ENCODE data around the gene MED25. TPM values are rescaled to one million over a fixed set of nuclear protein-coding genes. Genes with fewer than 3 reads are reported as not detected.
A peak's percentile ranks its signal among the peaks of the same experiment; 100 is the strongest.

Gene MED25
- polyA plus RNA-seq, 4 donors: 26.7 to 58.7 (median 41.2) TPM

- DNase-seq: no peak
- H3K9me3 ChIP-seq (ENCODE audit: control insufficient read depth in 2 of 2, insufficient read depth in 1 of 2, low read depth in 1 of 2, low read length in 1 of 2): peaks cover 0 to 11% of the 10 kb centered on the region in 2 donors
- H3K4me1 ChIP-seq (ENCODE audit: control insufficient read depth in 3 of 3, insufficient read depth in 2 of 3, low read depth in 1 of 3, low read length in 2 of 3): no peaks in the 10 kb centered on the region
- H3K4me3 ChIP-seq (ENCODE audit: low read depth in 1 of 3, low read length in 3 of 3): no peak overlapping the region
- peaks cover 0 to 22% (median 0%) of the 10 kb centered on the region in 3 donors for H3K36me3 ChIP-seq (ENCODE audit: control insufficient read depth in 3 of 3, insufficient read depth in 2 of 3, low read depth in 1 of 3, low read length in 3 of 3)
- H3K27me3 ChIP-seq (ENCODE audit: control insufficient read depth in 3 of 3, insufficient read depth in 3 of 3, low read length in 3 of 3): no peaks in the 10 kb centered on the region
- no peak overlapping the region for H3K27ac ChIP-seq (ENCODE audit: low read depth in 1 of 3, low read length in 2 of 3)
- 81 to 83% (median 82%) methylated on average over 18 of the region's 18 CpGs for WGBS, 3 donors
- no peak for FAIRE-seq
These were observed 26.3 kb downstream of the MED25 start for GRCh38 chr19:49844138-49845095.

GRCh38 chr19:49845414-49845813, 27.3 kb downstream of the MED25 start:
- 56 to 69% (median 65%) methylated on average over 3 of the region's 3 CpGs for WGBS, 3 donors
- H3K27me3 ChIP-seq (ENCODE audit: control insufficient read depth in 3 of 3, insufficient read depth in 3 of 3, low read length in 3 of 3): no peaks in the 10 kb centered on the region
- H3K4me1 ChIP-seq (ENCODE audit: control insufficient read depth in 3 of 3, insufficient read depth in 2 of 3, low read depth in 1 of 3, low read length in 2 of 3): peaks cover 0 to 4% (median 0%) of the 10 kb centered on the region in 3 donors
- no peak overlapping the region for H3K27ac ChIP-seq (ENCODE audit: low read depth in 1 of 3, low read length in 2 of 3)
- DNase-seq (no peak), FAIRE-seq (no peak)
- H3K36me3 ChIP-seq (ENCODE audit: control insufficient read depth in 3 of 3, insufficient read depth in 2 of 3, low read depth in 1 of 3, low read length in 3 of 3): peaks cover 0 to 16% (median 0%) of the 10 kb centered on the region in 3 donors
- H3K4me3 ChIP-seq (ENCODE audit: low read depth in 1 of 3, low read length in 3 of 3): no peak overlapping the region
- H3K9me3 ChIP-seq (ENCODE audit: control insufficient read depth in 2 of 2, insufficient read depth in 1 of 2, low read depth in 1 of 2, low read length in 1 of 2): peaks cover 0 to 18% of the 10 kb centered on the region in 2 donors

GRCh38 chr19:49846408-49846807, 28.3 kb downstream of the MED25 start:
- Histone ChIP-seq H3K36me3 (ENCODE audit: control insufficient read depth in 3 of 3, insufficient read depth in 2 of 3, low read depth in 1 of 3, low read length in 3 of 3) (peaks cover 0 to 7% (median 0%) of the 10 kb centered on the region in 3 donors), H3K27ac (ENCODE audit: low read depth in 1 of 3, low read length in 2 of 3) (no peak overlapping the region), H3K27me3 (ENCODE audit: control insufficient read depth in 3 of 3, insufficient read depth in 3 of 3, low read length in 3 of 3) (no peaks in the 10 kb centered on the region), H3K9me3 (ENCODE audit: control insufficient read depth in 2 of 2, insufficient read depth in 1 of 2, low read depth in 1 of 2, low read length in 1 of 2) (peaks cover 0 to 18% of the 10 kb centered on the region in 2 donors), H3K4me3 (ENCODE audit: low read depth in 1 of 3, low read length in 3 of 3) (no peak overlapping the region), H3K4me1 (ENCODE audit: control insufficient read depth in 3 of 3, insufficient read depth in 2 of 3, low read depth in 1 of 3, low read length in 2 of 3) (peaks cover 0 to 4% (median 0%) of the 10 kb centered on the region in 3 donors)
- WGBS, 3 donors: 72 to 82% (median 77%) methylated on average over 5 of the region's 5 CpGs
- no peak for DNase-seq
- FAIRE-seq: no peak

- FAIRE-seq (no peak), DNase-seq (peak in 1 of 2 donors; percentile 25)
- Histone ChIP-seq H3K27me3 (ENCODE audit: control insufficient read depth in 3 of 3, insufficient read depth in 3 of 3, low read length in 3 of 3) (no peaks in the 10 kb centered on the region), H3K4me3 (ENCODE audit: low read depth in 1 of 3, low read length in 3 of 3) (no peak overlapping the region), H3K27ac (ENCODE audit: low read depth in 1 of 3, low read length in 2 of 3) (no peak overlapping the region), H3K9me3 (ENCODE audit: control insufficient read depth in 2 of 2, insufficient read depth in 1 of 2, low read depth in 1 of 2, low read length in 1 of 2) (peaks cover 0 to 18% of the 10 kb centered on the region in 2 donors), H3K4me1 (ENCODE audit: control insufficient read depth in 3 of 3, insufficient read depth in 2 of 3, low read depth in 1 of 3, low read length in 2 of 3) (peaks cover 0 to 15% (median 0%) of the 10 kb centered on the region in 3 donors), H3K36me3 (ENCODE audit: control insufficient read depth in 3 of 3, insufficient read depth in 2 of 3, low read depth in 1 of 3, low read length in 3 of 3) (peaks cover 0 to 5% (median 0%) of the 10 kb centered on the region in 3 donors)
- 76 to 87% (median 84%) methylated on average over 10 of the region's 10 CpGs for WGBS, 3 donors
These were observed 29.9 kb downstream of the MED25 start for GRCh38 chr19:49847731-49848696.

DNA sequence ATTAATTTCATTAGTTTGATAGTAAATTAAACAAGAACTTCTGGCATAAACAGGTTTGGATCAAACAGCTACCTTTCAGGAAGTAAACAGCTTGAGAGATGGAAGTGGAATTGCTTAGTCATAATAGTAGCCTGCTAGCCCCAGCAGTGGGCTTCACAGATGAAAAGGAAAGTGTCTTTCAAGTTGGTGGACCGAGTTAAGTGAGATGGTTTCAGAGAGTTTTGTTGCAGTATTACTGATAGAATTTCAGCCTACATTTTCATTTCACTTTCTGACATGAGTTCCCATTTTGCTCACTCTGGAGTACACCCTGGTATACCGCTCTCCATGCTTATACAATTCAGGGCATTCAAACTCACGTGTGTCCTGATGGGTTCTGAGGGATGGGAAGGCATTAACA, 30.8 kb downstream of the MED25 start:
- H3K27me3 ChIP-seq (ENCODE audit: control insufficient read depth in 3 of 3, insufficient read depth in 3 of 3, low read length in 3 of 3): no peaks in the 10 kb centered on the region
- H3K27ac ChIP-seq (ENCODE audit: low read depth in 1 of 3, low read length in 2 of 3): no peak overlapping the region
- H3K36me3 ChIP-seq (ENCODE audit: control insufficient read depth in 3 of 3, insufficient read depth in 2 of 3, low read depth in 1 of 3, low read length in 3 of 3): peaks cover 0 to 8% (median 0%) of the 10 kb centered on the region in 3 donors
- no peak for DNase-seq
- 61 to 83% (median 78%) methylated on average over 3 of the region's 3 CpGs for WGBS, 3 donors
- H3K4me3 ChIP-seq (ENCODE audit: low read depth in 1 of 3, low read length in 3 of 3): no peak overlapping the region
- no peak for FAIRE-seq
- H3K4me1 ChIP-seq (ENCODE audit: control insufficient read depth in 3 of 3, insufficient read depth in 2 of 3, low read depth in 1 of 3, low read length in 2 of 3): peaks cover 0 to 20% (median 0%) of the 10 kb centered on the region in 3 donors
- peaks cover 0 to 18% of the 10 kb centered on the region in 2 donors for H3K9me3 ChIP-seq (ENCODE audit: control insufficient read depth in 2 of 2, insufficient read depth in 1 of 2, low read depth in 1 of 2, low read length in 1 of 2)

DNA sequence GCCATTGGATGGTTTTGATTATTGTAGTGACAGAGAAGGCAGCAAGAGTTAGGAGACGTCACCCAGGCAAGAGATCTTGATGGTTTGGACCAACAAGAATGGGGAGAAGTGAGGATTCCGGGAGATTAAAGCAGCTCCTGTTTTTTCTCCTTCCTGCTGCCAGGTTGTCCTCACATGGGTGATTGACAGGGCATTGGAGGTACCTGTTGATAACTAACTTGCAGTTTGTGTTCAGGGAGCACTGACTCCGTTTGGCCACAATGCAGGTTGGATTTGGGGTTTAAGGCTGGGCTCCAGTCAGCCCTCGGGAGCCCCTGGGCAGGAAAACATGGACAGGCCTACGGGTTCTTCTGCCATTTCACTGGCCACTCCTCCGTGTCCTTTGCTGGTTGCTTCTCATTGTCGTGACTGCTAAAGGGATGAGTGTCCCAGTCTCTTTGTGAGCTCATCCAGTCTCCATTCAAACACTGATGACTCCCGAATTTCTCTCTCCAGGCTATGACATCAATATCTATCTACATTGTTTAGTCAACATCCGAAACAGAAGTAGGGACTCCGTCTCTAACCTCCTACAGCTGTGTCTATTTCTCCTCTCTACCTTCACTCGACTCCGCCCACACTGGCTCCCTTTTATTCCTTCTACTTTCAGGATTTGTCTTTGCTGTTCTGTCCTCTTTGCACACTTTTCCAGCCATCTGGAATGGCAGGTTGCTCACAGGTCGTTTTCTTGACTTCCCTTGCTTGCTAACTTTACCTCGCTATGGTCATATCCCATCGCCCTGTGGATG, 31.5 kb downstream of the MED25 start:
- H3K4me3 ChIP-seq (ENCODE audit: low read depth in 1 of 3, low read length in 3 of 3): peak overlapping the region in 1 of 3 donors; percentile 92
- 82 to 90% (median 89%) methylated on average over 15 of the region's 15 CpGs for WGBS, 3 donors
- no peak for FAIRE-seq

DNA sequence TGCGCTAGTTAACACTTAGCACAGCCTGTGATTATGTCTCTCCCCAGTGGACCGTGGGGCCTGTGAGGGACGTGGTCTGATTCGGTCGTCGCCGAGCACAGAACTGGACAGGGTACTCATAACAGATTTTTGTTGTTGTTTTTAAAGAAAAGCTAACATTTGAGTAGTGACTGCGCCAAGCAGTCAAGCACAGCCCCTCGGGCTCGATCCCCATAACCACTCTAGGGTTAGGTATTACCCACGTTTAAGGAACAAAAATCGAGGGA, 32.1 kb downstream of the MED25 start:
- DNase-seq: no peak
- WGBS, 3 donors: 49 to 63% (median 58%) methylated on average over 12 of the region's 12 CpGs
- Histone ChIP-seq H3K27ac (ENCODE audit: low read depth in 1 of 3, low read length in 2 of 3) (peak overlapping the region in 2 of 3 donors; percentile 32 to 100), H3K27me3 (ENCODE audit: control insufficient read depth in 3 of 3, insufficient read depth in 3 of 3, low read length in 3 of 3) (no peaks in the 10 kb centered on the region), H3K9me3 (ENCODE audit: control insufficient read depth in 2 of 2, insufficient read depth in 1 of 2, low read depth in 1 of 2, low read length in 1 of 2) (peaks cover 0 to 18% of the 10 kb centered on the region in 2 donors), H3K36me3 (ENCODE audit: control insufficient read depth in 3 of 3, insufficient read depth in 2 of 3, low read depth in 1 of 3, low read length in 3 of 3) (peaks cover 0 to 21% (median 2%) of the 10 kb centered on the region in 3 donors), H3K4me3 (ENCODE audit: low read depth in 1 of 3, low read length in 3 of 3) (peak overlapping the region; percentile 91 to 92 (median 92)), H3K4me1 (ENCODE audit: control insufficient read depth in 3 of 3, insufficient read depth in 2 of 3, low read depth in 1 of 3, low read length in 2 of 3) (peaks cover 0 to 27% (median 0%) of the 10 kb centered on the region in 3 donors)
- FAIRE-seq: no peak

More for the DNA sequence above, 31.5 kb downstream of the MED25 start:
- peaks cover 0 to 18% of the 10 kb centered on the region in 2 donors for H3K9me3 ChIP-seq (ENCODE audit: control insufficient read depth in 2 of 2, insufficient read depth in 1 of 2, low read depth in 1 of 2, low read length in 1 of 2)
- H3K27me3 ChIP-seq (ENCODE audit: control insufficient read depth in 3 of 3, insufficient read depth in 3 of 3, low read length in 3 of 3): no peaks in the 10 kb centered on the region
- H3K4me1 ChIP-seq (ENCODE audit: control insufficient read depth in 3 of 3, insufficient read depth in 2 of 3, low read depth in 1 of 3, low read length in 2 of 3): peaks cover 0 to 27% (median 0%) of the 10 kb centered on the region in 3 donors
- H3K36me3 ChIP-seq (ENCODE audit: control insufficient read depth in 3 of 3, insufficient read depth in 2 of 3, low read depth in 1 of 3, low read length in 3 of 3): peaks cover 0 to 15% (median 0%) of the 10 kb centered on the region in 3 donors
- no peak for DNase-seq
- peak overlapping the region in 2 of 3 donors; percentile 32 to 100 for H3K27ac ChIP-seq (ENCODE audit: low read depth in 1 of 3, low read length in 2 of 3)
